SU-DHL-6 (cell line): ENCODE data around the gene RAB11FIP2.

Experiments used
- H2AFZ ChIP-seq: fragments of 200-600 bp; sonication (generic); 2 replicates; pipeline ENCODE4 v1.6.1; 2014; ENCODE audit warnings: low read depth, mild to moderate bottlenecking, moderate library complexity, mixed read lengths, antibody characterized with exemption, low read length; ENCODE audit not compliant: severe bottlenecking
- H3F3A ChIP-seq: fragments of 200-600 bp; shearing (Covaris generic); 2 replicates; pipeline ENCODE4 v1.6.0; 2016; ENCODE audit warnings: antibody characterized with exemption, mild to moderate bottlenecking; ENCODE audit not compliant: insufficient read depth
- H3K27ac ChIP-seq: fragments of 200-600 bp; sonication (generic); 2 replicates; pipeline ENCODE4 v1.5.1; 2016; ENCODE audit warnings: low read depth, mild to moderate bottlenecking, low read length, moderate library complexity, mixed read lengths
- H3K27me3 ChIP-seq: fragments of 200-600 bp; sonication (generic), shearing (Covaris generic); 2 replicates; pipeline ENCODE4 v1.6.0; 2014; ENCODE audit warnings: mild to moderate bottlenecking, low read length
- H3K36me3 ChIP-seq: fragments of 200-600 bp; sonication (generic); 2 replicates; pipeline ENCODE4 v1.6.1; 2014; ENCODE audit warnings: mild to moderate bottlenecking, low read length, mixed read lengths
- H3K4me2 ChIP-seq: fragments of 300-600, 200-600 bp; shearing (Covaris generic), sonication (generic); 2 replicates; pipeline ENCODE4 v1.6.0; 2014; ENCODE audit warnings: low read length, low read depth, mild to moderate bottlenecking; ENCODE audit not compliant: poor library complexity, severe bottlenecking
- H3K4me3 ChIP-seq: fragments of 200-600 bp; sonication (generic); 2 replicates; pipeline ENCODE4 v1.5.1; 2014; ENCODE audit warnings: antibody characterized with exemption, low read length, mild to moderate bottlenecking, mixed read lengths; ENCODE audit not compliant: insufficient read depth, poor library complexity, severe bottlenecking
- H3K79me2 ChIP-seq: fragments of 200-600 bp; sonication (generic); 2 replicates; pipeline ENCODE4 v1.6.1; 2014; ENCODE audit warnings: mild to moderate bottlenecking, low read length, moderate library complexity; ENCODE audit not compliant: insufficient read depth
- H3K9ac ChIP-seq: fragments of 200-600 bp; sonication (generic); 2 replicates; pipeline ENCODE4 v1.7.0; 2014; ENCODE audit warnings: mild to moderate bottlenecking, low read length
- H3K9me2 ChIP-seq: fragments of 200-600 bp; sonication (generic); replicated peaks from 2 replicates; pipeline ENCODE4 v1.6.1; 2014; ENCODE audit warnings: low read length; ENCODE audit not compliant: insufficient read depth
- H3K9me3 ChIP-seq: fragments of 200-600 bp; sonication (generic); 2 replicates; pipeline ENCODE4 v1.6.1; 2014; ENCODE audit warnings: low read length, mixed read lengths; ENCODE audit not compliant: insufficient read depth
- H4K20me1 ChIP-seq: fragments of 200-600 bp; sonication (generic); 2 replicates; pipeline ENCODE4 v1.6.1; 2014; ENCODE audit warnings: low read depth, mild to moderate bottlenecking, antibody characterized with exemption, low read length, moderate library complexity, mixed read lengths
- CTCF ChIP-seq: fragments of 200-600 bp; sonication (generic); IDR thresholded peaks from one replicate; pipeline ENCODE4 v1.5.1; 2017; ENCODE audit warnings: antibody characterized with exemption, mild to moderate bottlenecking, low read length, moderate library complexity; ENCODE audit not compliant: insufficient read depth, poor library complexity, severe bottlenecking
- EZH2phosphoT487 ChIP-seq: fragments of 200-600 bp; sonication (generic), shearing (Covaris generic); conservative IDR thresholded peaks from 2 replicates; pipeline ENCODE4 v1.6.1; 2018; ENCODE audit warnings: mild to moderate bottlenecking, antibody characterized with exemption, low read length, moderate library complexity, mixed read lengths

The RAB11FIP2 gene

GRCh38 chr10:117964536-117964935 is 82.2 kb downstream of the RAB11FIP2 start:
- no peak overlapping the region for H3K27ac ChIP-seq
- H3F3A ChIP-seq, result no peaks in the 10 kb centered on the region
- H3K9ac ChIP-seq, result no peak overlapping the region
- H3K4me2 ChIP-seq, result no peak overlapping the region
- H3K9me3 ChIP-seq, result no peaks in the 10 kb centered on the region
- H3K27me3 ChIP-seq, result no peaks in the 10 kb centered on the region
- no peak overlapping the region for H3K4me3 ChIP-seq
- no peak for TF ChIP-seq EZH2phosphoT487
- TF ChIP-seq CTCF, result no peak
- H3K9me2 ChIP-seq, result no peaks in the 10 kb centered on the region
- no peak overlapping the region for H2AFZ ChIP-seq
- no peaks in the 10 kb centered on the region for H4K20me1 ChIP-seq
- H3K79me2 ChIP-seq, result no peaks in the 10 kb centered on the region
- H3K36me3 ChIP-seq, result no peaks in the 10 kb centered on the region

- no peak overlapping the region for H3K27ac ChIP-seq
- no peaks in the 10 kb centered on the region for H3F3A ChIP-seq
- no peak overlapping the region for H3K4me2 ChIP-seq
- no peaks in the 10 kb centered on the region for H3K79me2 ChIP-seq
- no peaks in the 10 kb centered on the region for H3K9me2 ChIP-seq
- no peaks in the 10 kb centered on the region for H4K20me1 ChIP-seq
- no peak overlapping the region for H3K4me3 ChIP-seq
- no peaks in the 10 kb centered on the region for H3K9me3 ChIP-seq
- H3K27me3 ChIP-seq, result no peaks in the 10 kb centered on the region
- H2AFZ ChIP-seq, result no peak overlapping the region
- H3K36me3 ChIP-seq, result no peaks in the 10 kb centered on the region
- no peak for TF ChIP-seq CTCF
- no peak for TF ChIP-seq EZH2phosphoT487
- H3K9ac ChIP-seq, result no peak overlapping the region
Measured at GRCh38 chr10:117960345-117960935, 86.3 kb downstream of the RAB11FIP2 start.

GRCh38 chr10:117956972-117957371 is 89.8 kb downstream of the RAB11FIP2 start:
- Histone ChIP-seq H3K27me3 (no peaks in the 10 kb centered on the region), H3K9ac (no peak overlapping the region), H3K4me2 (no peak overlapping the region), H3K27ac (no peak overlapping the region), H3K79me2 (no peaks in the 10 kb centered on the region), H3F3A (no peaks in the 10 kb centered on the region), H2AFZ (no peak overlapping the region), H3K9me3 (no peaks in the 10 kb centered on the region), H3K4me3 (no peak overlapping the region), H4K20me1 (no peaks in the 10 kb centered on the region), H3K9me2 (no peaks in the 10 kb centered on the region), H3K36me3 (no peaks in the 10 kb centered on the region)
- no peak for TF ChIP-seq CTCF
- no peak for TF ChIP-seq EZH2phosphoT487
